ENCODE measurements around the gene LMOD1. TPM values are rescaled to one million over a fixed set of nuclear protein-coding genes. Genes with fewer than 3 reads are reported as not detected.

LMOD1 gene
- total RNA-seq, 1 donor from 2014 or later: not detected

DNA sequence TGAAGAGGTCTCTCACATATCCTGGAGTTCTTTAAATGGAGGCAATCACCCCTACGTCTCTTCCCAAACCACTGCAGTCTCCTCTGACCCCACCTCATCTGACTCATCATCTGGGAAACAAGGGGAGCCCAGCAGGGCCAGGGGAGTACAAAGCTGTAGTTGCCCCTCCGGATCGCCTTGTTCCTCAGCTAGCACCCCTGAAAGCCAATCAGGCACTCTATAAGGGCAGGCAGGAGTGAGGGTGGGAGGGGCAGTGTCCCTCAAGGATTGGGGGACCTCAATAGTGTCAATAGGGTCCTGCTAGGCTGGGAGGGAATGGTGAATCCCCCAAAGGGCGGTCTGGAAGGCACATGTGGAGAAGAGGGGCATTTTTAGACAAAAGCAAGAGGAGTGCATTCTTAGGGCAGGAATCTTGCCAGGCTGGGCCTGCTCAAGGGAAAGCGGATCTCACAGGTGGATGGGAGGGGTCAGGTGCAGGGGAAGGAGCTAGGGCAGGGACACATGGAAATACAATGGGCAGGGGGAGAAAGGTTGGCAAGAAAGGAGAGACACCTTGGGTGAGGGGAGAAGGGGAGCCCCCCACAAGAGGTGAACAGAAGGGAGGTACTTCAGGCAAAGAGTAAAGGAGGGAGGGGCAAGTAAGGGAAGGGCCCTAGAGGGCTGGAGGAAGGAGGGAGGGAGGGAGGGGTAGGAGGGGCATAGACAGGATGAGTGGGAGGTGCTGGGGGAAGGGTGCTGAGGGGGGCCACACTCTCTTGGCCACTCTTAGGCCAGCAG lies 51.8 kb downstream of the LMOD1 start:
- DNase-seq (ENCODE audit: low read depth in 2 of 2): no peak

GRCh38 chr1:201893431-201893830 lies 52.9 kb downstream of the LMOD1 start:
- no peak for DNase-seq (ENCODE audit: low read depth in 2 of 2)

GRCh38 chr1:201892211-201892610 lies 54.1 kb downstream of the LMOD1 start:
- DNase-seq (ENCODE audit: low read depth in 2 of 2): no peak

- no peak for DNase-seq (ENCODE audit: low read depth in 2 of 2)
Observed at GRCh38 chr1:201891451-201892045, 54.8 kb downstream of the LMOD1 start.

DNA sequence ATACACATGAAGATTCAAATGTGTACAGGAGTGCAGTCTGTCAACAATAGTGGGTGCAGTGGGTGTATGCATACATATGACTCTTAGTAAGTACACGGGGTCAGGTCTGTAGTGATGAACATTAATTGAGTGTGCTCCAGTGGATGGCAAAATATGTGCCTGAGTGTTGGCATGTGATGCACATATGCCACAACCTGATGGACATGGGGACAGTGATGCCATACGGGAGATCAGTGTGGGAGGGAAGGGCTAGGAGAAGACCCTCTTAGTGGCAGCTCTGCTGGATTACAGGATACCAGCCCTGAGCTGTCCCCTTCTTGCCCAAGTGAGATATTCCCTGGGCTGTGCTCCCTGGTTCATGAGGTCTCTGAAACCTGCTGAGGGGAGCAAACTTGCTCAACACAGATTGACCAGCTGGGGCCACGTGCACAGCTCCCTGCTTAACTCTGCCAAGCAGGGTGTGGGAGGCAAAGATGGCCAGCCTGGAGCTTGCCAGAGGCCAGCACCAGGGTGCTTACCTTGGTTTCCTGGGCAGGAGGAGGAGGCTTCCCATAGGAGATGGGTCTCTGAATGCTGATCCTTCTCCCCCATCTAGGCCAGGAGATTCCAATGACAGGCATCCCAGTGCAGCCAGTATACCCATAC lies 55.4 kb downstream of the LMOD1 start:
- no peak for DNase-seq (ENCODE audit: low read depth in 2 of 2)

DNA sequence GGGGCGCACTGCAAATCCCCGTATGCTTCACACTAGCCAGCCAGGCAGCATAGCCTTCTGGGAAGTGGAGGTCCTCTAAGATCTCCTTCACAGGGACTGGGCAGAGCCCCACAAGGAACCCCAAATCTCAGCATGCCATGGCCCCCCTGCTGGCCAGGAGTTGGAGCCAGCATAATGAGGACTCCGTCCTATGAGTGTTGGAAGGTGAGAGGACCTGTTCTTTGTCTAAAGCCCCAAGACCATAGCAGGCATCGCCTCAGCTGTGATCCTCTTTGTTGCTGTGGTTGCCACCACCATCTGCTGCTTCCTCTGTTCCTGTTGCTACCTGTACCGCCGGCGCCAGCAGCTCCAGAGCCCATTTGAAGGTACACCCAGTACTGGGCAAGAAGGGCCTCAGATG lies 56.1 kb downstream of the LMOD1 start:
- DNase-seq (ENCODE audit: low read depth in 2 of 2): no peak

GRCh38 chr1:201889090-201889968 lies 57.0 kb downstream of the LMOD1 start:
- DNase-seq (ENCODE audit: low read depth in 2 of 2): no peak

GRCh38 chr1:201888282-201889089 lies 57.9 kb downstream of the LMOD1 start, which contains the start of gene SHISA4:
Gene SHISA4, plus strand, starts transcription at chr1:201888898. Its CDS starts 97 bp downstream, at chr1:201888995.
- DNase-seq (ENCODE audit: low read depth in 2 of 2): peak in 1 of 2 donors; percentile 76

GRCh38 chr1:201887116-201887866 lies 59.1 kb downstream of the LMOD1 start:
- DNase-seq (ENCODE audit: low read depth in 2 of 2): no peak

- no peak for DNase-seq (ENCODE audit: low read depth in 2 of 2)
Observed at GRCh38 chr1:201886103-201886885, 60.1 kb downstream of the LMOD1 start.

GRCh38 chr1:201885531-201886075 lies 60.7 kb downstream of the LMOD1 start:
- DNase-seq (ENCODE audit: low read depth in 2 of 2): no peak

- DNase-seq (ENCODE audit: low read depth in 2 of 2): no peak
Observed at GRCh38 chr1:201884425-201884824, 61.9 kb downstream of the LMOD1 start.

DNA sequence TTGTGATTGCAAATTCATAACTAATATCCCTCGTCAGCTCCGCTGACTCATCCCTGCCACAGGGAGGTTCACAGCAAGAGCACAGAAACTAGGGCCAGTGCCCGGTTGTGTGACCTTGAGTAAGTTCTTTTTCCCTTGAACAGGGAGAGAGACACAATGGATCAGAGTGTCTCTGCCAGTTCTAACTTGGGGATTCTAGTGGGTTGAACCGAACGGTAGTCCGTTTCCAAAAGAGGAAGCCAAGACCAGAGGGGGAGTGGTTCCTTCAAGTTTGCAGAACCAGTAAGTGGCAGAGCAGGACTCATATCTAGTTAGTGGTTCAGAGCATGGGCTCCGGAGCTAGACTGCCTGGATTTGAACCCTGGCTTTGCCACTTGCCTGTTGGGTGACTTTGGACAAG lies 62.6 kb downstream of the LMOD1 start:
- DNase-seq (ENCODE audit: low read depth in 2 of 2): peak in 1 of 2 donors; percentile 48

- DNase-seq (ENCODE audit: low read depth in 2 of 2): no peak
Observed at GRCh38 chr1:201883266-201883665, 63.1 kb downstream of the LMOD1 start.

DNA sequence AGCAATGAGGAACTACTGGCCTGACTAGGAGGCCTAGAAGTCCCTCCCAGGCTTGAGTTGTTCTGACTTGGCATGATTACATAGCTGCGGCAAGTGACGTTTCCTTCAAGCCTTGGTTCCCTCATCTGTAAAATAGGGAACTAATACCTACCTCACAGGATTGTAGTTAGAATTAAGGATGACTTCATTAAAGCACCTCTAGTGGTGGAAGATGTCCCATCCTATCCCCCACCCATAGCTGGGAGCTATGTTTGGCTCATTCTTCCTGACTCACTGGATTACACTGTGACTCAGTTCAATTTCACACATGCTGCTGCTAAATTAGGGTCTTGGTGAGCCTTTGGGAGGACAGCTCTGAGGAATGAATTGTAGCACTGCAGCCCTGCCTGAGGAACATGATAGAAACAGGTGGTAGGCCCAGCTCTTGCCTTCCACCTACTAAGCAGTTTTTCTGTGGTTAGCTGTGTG lies 63.6 kb downstream of the LMOD1 start:
- no peak for DNase-seq (ENCODE audit: low read depth in 2 of 2)

DNA sequence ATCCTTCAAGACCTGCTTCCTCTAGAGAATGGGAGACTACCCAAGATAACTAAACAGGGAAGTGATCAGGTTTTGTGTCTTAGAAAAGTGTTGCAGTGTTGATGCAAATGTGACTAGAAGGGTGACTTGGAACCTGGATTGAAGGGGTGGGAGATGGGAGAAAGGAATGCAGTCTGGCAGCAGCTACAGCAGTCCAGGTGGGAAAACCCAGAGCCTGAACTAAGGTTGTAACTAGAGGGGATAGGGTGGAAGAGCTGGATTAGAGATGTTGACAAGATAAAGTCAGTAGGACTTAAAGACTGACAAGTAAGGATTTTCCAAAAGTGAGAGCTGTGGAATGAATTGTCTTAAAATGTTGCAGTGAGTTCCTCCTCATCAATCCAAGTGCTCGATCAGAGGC lies 64.7 kb downstream of the LMOD1 start:
- no peak for DNase-seq (ENCODE audit: low read depth in 2 of 2)

DNA sequence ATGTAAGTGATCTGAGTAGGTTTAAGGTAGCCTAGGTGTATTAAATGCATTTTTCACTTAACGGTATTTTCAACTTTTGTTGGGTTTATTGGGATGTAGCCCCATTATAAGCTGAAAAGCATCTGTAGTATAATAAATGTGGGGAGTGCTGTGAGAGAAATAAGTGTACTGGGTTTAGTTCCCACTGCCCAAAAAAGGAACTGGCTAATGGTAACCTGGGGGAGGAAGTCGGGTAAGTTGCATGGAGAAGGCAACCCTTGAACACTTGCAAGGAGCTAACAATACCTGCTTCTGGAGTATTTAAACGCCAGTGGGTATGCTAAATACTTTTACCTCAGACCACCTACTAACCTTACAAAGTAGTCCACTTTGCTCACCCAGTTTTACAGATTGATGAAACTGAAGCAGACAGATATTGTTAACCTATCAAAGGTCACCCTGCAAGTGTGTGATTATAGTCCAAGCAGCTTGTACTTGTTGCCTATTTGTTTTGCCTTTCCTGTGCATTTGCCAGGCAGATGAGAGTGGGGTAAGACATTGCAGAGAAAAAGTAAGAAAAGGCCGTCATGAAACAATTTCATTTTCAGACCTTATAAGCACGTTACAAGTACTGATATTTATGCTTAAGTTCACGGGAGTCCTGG lies 65.3 kb downstream of the LMOD1 start:
- DNase-seq (ENCODE audit: low read depth in 2 of 2): no peak

DNA sequence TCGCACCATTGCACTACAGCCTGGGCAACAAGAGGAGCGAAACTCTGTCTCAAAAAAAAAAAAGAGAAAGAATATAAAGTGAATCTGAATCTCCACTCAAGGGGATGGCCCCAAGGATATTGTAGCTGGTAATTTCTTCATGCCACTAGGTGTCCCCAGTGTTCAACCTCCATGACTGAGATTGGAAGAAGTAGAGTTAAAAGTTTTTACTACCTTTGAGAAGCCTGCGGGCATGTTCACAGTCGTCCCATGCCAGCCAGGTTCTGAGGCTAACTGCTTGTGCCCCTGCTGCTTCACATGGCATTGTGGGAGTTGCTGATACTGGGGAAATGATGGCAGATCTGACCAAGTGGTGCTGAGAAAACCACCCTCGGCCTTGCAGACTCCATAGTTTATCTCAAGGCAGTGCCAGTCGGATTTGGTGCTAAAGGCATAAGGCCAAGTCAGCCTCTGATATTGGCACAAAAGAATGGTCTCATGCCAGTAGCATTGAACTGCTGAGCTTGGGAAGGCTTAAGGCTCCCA lies 68.4 kb downstream of the LMOD1 start:
- DNase-seq (ENCODE audit: low read depth in 2 of 2): peak; percentile 23 to 61
